HG02678 (cell line): ENCODE measurements around the gene KLHDC4.
"Not testable (repeated sequence)": the region's sequence is repeated elsewhere in the genome, so short reads cannot be mapped to it uniquely, and the experiment has no call there.

Experiments
- ATAC-seq: cut with Tn5 transposase; IDR thresholded peaks from one replicate; pipeline ENCODE4 v1.9.1; 2021; ENCODE audit warnings: mild to moderate bottlenecking, moderate library complexity; ENCODE audit not compliant: unreplicated experiment

KLHDC4 gene

DNA sequence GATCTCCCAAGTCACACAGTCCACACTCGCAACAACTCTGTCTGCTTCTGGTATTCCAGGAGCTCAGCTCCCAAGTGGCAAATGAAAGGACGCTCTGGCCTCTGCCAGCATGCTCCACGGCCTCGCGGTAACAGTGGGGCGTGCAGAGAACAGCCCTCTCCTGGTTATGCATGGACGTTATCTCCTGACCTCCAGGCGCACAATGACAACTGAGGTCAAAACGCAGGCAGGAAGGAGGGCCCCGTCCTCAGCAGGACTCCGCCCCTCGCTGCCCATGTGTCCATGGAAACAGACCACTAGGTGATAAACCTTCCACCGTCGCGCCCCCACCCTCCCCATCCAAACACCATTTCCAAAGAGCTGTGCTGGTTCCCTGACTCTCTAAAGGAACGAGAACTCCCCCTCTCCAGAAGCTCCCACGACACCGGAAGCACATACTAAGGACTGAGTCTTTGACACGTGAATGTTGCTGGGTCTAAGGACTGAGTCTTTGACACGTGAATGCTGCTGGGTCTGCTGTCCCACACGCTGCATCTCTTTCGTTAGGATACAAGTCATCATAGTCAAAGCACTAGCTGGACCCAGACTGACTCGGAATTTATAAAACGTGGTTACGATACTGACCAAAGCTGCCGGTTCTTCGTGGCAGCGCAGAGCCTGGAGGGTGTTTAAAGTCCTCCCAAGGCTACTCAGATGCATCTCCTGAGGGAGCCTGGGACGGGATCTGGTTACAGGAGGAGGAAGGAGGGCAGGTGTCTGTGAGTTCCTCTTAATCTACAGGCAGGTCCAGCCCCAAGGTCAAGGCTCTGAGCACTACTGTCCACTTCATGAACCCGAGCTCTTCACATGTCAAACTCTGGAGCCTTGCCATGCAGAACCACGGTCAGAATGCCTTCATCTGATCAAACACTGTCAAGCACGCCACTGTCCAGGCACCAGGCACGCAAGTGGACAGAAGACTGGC lies 43.9 kb downstream of the KLHDC4 start:
- ATAC-seq: no peak

DNA sequence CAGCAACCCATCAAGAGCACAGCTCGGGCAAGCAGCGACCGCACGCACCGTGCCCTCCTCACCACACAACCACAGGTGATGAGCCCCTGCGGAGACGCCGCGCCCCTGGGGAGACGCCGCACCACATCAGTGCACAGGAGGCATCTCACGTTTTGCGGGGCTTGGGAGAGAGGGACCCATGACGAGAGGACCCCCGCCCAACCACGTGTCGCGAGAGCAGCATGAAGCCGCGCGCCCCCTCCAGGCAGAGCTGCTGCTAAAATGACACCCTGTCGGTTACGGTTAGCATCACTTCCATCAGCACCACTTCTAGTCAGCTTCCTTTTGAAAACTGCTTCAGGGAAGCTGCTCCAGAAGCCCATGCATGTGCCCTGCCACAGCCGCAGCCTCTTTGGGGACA lies 45.3 kb downstream of the KLHDC4 start:
- ATAC-seq: no peak

- ATAC-seq: not testable (repeated sequence)
Observed at GRCh38 chr16:87718831-87719230, 47.0 kb downstream of the KLHDC4 start.

DNA sequence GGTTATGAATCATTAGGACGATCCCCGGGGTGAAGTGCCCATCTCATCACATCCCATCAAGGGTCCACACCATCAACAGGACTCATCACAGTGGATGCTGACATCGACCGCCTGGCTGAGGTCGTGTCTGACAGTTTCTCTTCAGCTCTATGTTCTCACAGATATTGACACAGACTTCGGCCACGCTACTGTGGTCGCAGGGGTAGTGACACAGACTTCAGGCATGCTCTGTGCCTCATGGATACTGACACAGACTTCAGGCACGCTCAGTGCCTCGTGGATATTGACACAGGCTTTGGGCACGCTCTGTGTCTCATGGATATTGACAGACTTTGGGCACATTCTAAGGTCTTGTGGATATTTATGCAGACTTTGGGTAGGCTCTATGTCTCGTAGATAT lies 50.1 kb downstream of the KLHDC4 start:
- no peak for ATAC-seq

DNA sequence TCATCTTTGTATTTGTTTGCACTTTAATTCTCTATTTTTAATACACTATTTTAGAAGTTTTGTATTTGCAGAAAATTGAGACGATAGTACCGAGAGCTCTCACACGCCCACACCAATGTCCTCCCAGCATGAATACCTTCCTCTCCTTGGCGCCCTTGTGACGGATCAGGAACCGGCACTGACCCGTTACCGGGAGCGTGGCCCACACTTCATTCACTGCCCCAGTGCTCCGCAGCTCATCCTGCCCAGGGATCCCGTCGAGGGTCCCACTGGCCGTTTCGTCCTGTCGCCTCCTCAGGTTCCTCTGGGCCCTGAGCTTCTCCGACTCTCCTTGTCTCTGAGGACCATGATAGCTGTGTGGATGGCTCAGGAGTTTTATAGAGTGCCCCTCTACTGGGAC lies 50.6 kb downstream of the KLHDC4 start:
- ATAC-seq: no peak

- no peak for ATAC-seq
Observed at GRCh38 chr16:87713451-87714229, 52.1 kb downstream of the KLHDC4 start.

DNA sequence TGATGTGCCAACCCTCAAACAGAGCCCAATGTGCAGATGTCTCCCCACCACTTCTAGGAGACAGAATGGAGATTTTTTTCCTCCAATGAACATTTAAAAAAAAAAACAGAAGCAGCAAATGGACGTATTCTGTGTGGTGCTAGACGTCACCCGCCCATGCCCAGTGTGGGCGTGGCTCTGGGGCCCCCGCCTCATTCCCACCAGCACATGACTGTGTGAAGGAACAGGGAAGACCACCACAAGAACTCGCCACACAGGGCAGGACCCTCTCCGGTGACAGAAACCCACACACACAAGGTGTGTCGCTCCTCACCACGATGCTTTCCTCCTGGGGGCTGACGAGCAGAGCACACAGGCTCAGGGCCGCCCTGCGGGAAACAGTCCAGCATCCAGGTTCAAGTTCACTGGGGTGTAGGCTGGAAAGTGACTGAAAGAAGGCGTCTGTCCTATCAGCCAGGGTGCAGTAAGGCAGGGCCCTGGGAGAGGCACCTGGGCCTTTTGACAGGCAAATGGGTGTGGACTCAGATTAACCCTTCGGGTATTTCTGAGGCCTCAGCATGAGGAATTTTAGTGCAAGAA lies 53.5 kb downstream of the KLHDC4 start:
- no peak for ATAC-seq

DNA sequence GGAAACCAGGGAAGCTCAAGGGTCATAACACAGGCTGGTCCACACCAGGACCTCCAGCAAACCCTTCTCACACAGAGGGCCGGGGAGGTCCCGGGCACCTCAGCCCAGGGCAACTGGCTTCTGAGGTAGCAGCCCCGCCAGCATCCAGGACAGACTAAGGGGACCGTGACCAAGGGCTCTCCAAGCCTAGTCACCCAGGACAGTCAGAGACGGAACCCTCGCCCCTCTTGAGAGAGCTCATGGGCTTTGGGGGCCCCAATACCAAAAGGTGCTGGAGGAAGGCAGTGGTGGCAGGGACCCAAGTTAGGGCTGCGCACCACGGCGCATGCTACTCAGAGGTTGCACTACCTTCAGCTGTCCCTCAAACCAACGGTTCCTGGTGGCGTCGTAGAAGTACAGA lies 54.9 kb downstream of the KLHDC4 start:
- no peak for ATAC-seq

DNA sequence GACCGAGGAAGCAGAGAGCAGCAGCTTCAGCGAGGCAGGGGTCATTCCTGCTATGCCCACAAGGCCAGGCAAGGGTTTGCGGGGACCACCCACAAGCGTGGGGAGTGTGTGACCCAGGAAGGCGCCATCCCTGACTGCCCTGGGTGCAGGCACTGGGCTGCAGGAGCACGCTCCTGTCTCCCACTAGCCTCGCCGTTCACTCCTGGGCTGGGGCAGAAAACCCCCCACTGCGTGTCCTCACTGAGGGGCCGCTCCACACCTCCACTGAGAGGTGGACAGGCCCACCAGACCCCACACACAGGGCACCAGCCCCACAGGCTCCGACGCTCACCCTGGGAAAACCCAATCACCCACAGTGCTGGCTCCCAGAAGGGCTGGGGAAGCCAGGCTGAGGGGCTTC lies 56.1 kb downstream of the KLHDC4 start:
- no peak for ATAC-seq

GRCh38 chr16:87708881-87709638 lies 56.7 kb downstream of the KLHDC4 start:
- no peak for ATAC-seq

- no peak for ATAC-seq
Observed at GRCh38 chr16:87707714-87708580, 57.8 kb downstream of the KLHDC4 start.

- ATAC-seq: no peak
Observed at GRCh38 chr16:87707097-87707496, 58.7 kb downstream of the KLHDC4 start.

DNA sequence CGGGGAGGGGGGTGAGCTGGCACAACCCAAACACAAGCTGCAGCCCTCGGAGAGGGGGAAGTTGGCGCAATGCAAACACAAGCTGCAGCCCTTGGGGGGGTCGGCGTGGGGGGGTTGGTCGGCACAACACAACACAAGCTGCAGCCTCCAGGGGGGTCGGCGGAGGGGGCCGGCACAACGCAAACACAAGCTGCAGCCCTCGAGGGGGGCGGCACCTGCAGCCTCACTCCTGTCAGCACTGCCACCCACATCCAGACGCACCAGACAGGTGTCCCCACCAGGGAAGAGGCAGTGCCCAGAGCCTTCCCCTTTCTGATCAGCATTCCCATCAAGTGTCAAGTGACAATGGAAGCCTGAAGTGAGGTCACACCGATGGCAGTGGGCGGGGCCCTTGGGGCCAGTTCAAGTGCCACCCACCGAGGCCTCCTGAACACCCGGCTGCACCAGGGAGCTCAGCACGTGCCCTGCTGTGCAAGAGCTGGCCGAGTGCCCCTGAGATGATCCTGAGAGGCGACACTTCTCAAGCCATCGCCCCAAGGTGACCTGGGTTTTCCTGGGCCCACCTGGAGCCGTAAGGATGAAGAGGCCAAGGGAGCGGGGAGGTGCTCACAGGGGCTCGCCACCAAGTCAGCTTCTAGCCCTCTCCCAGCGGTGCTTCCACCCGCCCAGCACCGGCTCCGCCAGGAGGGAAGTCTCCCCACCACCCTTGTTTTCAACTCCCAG lies 59.3 kb downstream of the KLHDC4 start:
- no peak for ATAC-seq

- no peak for ATAC-seq
Observed at GRCh38 chr16:87705771-87706277, 60.0 kb downstream of the KLHDC4 start.

DNA sequence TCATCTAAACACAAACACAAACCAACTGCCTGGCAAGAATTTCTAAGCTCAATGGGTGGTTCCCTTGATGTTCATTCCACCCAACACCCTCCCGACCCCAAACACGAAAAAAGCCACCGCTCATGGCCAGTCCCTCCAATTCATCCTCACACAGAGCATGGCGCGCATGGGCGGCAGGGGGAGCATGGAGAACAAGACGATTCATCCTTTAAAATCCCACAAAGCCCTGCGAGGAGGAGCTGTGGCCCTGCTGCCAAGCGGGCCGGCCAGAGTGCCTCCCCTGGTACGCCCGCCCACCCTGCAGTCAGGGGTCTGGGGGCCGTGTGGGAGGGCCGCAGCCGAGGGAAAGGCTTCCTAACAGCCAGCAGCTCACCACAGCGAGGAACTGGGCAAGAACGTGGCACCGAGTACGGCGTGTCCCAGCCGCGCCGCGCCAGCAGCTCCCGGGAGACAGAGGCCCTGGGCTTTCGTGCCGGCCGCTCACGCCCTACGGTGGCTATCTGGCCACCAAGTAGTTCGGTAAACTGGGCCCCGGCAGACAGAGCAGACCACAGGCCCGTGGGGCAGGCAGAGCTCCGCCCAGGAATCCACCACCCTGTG lies 60.9 kb downstream of the KLHDC4 start:
- no peak for ATAC-seq

DNA sequence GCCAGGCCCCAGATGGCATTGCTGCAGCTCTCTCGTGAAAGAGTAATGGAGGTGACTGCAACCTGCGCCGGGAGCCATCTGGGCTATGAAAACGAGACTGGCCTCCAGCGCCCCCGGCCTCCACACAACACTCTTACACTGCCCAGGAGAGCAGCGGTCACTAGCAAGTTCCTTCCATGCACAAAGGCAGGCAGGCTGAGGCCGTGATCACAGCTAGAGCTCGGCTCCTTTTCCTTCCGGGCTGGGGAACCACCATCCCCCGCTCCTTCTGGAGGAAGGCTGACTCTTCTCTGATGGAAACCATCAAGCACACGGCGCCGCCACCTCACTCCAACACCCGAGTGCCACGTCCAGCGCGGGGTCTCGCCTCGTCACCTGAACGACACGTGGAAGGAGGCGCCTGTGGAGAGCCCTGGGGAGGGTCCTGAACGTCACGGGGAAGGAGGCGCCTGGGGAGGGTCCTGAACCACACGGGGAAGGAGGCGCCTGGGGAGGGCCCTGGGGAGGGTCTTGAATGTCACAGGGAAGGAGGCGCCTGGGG lies 61.9 kb downstream of the KLHDC4 start:
- ATAC-seq: no peak

GRCh38 chr16:87703071-87703470 lies 62.7 kb downstream of the KLHDC4 start:
- no peak for ATAC-seq

DNA sequence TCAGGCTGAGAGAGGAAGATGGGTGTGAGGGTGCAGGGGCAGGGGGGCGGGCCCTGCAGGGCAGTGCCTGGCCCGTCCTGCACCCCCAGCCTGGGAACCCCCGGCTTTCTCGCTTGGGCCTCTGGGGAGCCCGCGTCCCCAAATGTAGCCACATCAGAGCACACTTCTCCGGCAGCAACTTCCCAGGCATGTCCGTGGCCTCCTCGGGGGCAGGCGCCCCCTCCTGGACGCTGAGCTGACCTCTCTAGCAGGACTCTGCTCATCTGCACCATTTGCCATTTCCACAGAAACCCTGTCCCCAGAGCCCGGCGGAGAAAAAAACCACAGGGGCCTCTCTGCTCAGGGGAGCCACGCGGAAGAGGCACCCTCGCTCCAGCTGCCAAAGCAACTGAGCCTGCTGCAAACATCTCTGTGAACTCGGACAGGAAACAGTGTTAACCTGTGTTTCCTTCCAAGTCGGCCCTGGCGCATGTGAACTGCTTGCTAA lies 63.4 kb downstream of the KLHDC4 start:
- ATAC-seq: peak; percentile 54
